Panc1 (cell line): Measurements from ENCODE around the gene CREB5. TPM values are rescaled to one million over a fixed set of nuclear protein-coding genes. Genes with fewer than 3 reads are reported as not detected.

Experiments used
- ATAC-seq: fragments of 200-7000 bp; cut with Tn5 transposase; 2 replicates; pipeline ENCODE4 v1.9.1; 2020; ENCODE audit warnings: mild to moderate bottlenecking, moderate library complexity
- BruUV-seq: library from RNA; stranded (reverse); fragments of 400-500 nt; replicated peaks from 2 replicates; lab custom pipeline; 2021; lab: Mats Ljungman, UMichigan
- CTCF ChIA-PET: fragments of 300-600 bp; sonication (Branson Sonifier 250); formaldehyde crosslinking; loops from one replicate; lab custom pipeline; 2022; ENCODE audit warnings: antibody characterized with exemption; lab: Charles Lee
- POLR2A ChIA-PET: fragments of 300-600 bp; sonication (Branson Sonifier 250); formaldehyde crosslinking; loops from one replicate; lab custom pipeline; 2022; ENCODE audit warnings: antibody characterized with exemption; lab: Charles Lee
- DNase-seq: peaks from one replicate; pipeline ENCODE4 v3.0.0-alpha.2; 2010; ENCODE audit warnings: low read depth, low spot score
- H3K27ac ChIP-seq: 2 replicates; pipeline ENCODE4 v1.5.1; 2011; ENCODE audit warnings: mild to moderate bottlenecking, low read length, inconsistent platforms
- H3K27me3 ChIP-seq: fragments of 200-500 bp; sonication (Bioruptor generic); 2 replicates; pipeline ENCODE4 v1.6.0; 2014; ENCODE audit warnings: low read length, inconsistent platforms; ENCODE audit not compliant: control insufficient read depth, insufficient read depth
- H3K36me3 ChIP-seq: fragments of 200-500 bp; sonication (Bioruptor generic); 2 replicates; pipeline ENCODE4 v1.5.1; 2014; ENCODE audit warnings: inconsistent platforms, mild to moderate bottlenecking, low read length, moderate library complexity; ENCODE audit not compliant: control insufficient read depth, insufficient read depth
- H3K4me1 ChIP-seq: 2 replicates; pipeline ENCODE4 v1.5.1; 2011; ENCODE audit warnings: inconsistent platforms, mild to moderate bottlenecking, low read length, moderate library complexity; ENCODE audit not compliant: control insufficient read depth, insufficient read depth
- H3K4me3 ChIP-seq, 2 experiments: 2 replicates each; pipeline ENCODE4 v1.5.1; 2011 to 2012; ENCODE audit warnings: low read depth in 2 of 2, low read length in 2 of 2, mild to moderate bottlenecking in 2 of 2, inconsistent platforms in 1 of 2, moderate library complexity in 1 of 2
- H3K9me3 ChIP-seq: fragments of 200-500 bp; sonication (Bioruptor generic); 2 replicates; pipeline ENCODE4 v1.5.1; 2014; ENCODE audit warnings: low read depth, mild to moderate bottlenecking, inconsistent platforms, low read length, moderate library complexity; ENCODE audit not compliant: control insufficient read depth, insufficient read depth
- POLR2AphosphoS5 ChIP-seq: IDR thresholded peaks from 2 replicates; pipeline ENCODE4 v1.6.1; 2012; ENCODE audit warnings: mild to moderate bottlenecking, low read depth, low read length, moderate library complexity
- REST ChIP-seq, 2 experiments: IDR thresholded peaks; 2 replicates each; pipeline ENCODE4 v1.6.1; 2011 to 2012; ENCODE audit warnings: low read depth in 2 of 2, control low read depth in 1 of 2, low read length in 1 of 2, mild to moderate bottlenecking in 1 of 2, moderate library complexity in 1 of 2; ENCODE audit not compliant: insufficient read depth in 1 of 2
- SIN3A ChIP-seq: IDR thresholded peaks from 2 replicates; pipeline ENCODE4 v1.6.1; 2012; ENCODE audit warnings: low read depth, mild to moderate bottlenecking, low read length, moderate library complexity, borderline replicate concordance; ENCODE audit not compliant: insufficient read depth
- TCF7L2 ChIP-seq: IDR thresholded peaks from 2 replicates; pipeline ENCODE4 v1.6.1; 2011; ENCODE audit warnings: mild to moderate bottlenecking, low read depth, low read length, inconsistent platforms
- in situ Hi-C: cut with HindIII; loops from 2 replicates; pipeline ENCODE4 v1.10.0; 2016; ENCODE audit warnings: low sequenced_read_pairs, low pct_unique_long_range_greater_than_20kb
- intact Hi-C: fragments of 100-400 bp; cut with micrococcal nuclease; formaldehyde crosslinking; loops from one replicate; pipeline ENCODE4 v1.10.0; 2022; ENCODE audit not compliant: unreplicated experiment
- total RNA-seq: library from RNA; stranded (reverse); gene quantifications from one replicate; pipeline ENCODE4 v1.2.1, GENCODE V29; 2021; ENCODE audit not compliant: unreplicated experiment
- TF ChIP-seq, protein P1 (sequence below): fragments of 450-650 bp; IDR thresholded peaks from 2 replicates; pipeline ENCODE4 v1.5.1; 2017; ENCODE audit warnings: mild to moderate bottlenecking

The CREB5 gene
- total RNA-seq, 1 experiment from 2014 or later, result 3.1 TPM

- Histone ChIP-seq H3K4me3 (no peak overlapping the region), H3K27me3 (no peaks in the 10 kb centered on the region), H3K36me3 (no peaks in the 10 kb centered on the region), H3K27ac (no peak overlapping the region), H3K4me1 (no peaks in the 10 kb centered on the region), H3K9me3 (no peaks in the 10 kb centered on the region)
- no peak for ATAC-seq
- intact Hi-C loops, result no loop called here
- DNase-seq, result no peak
- ChIA-PET CTCF (no interaction called here), POLR2A (interaction anchor here (0.6 kb wide), 2 partner anchors 24 to 104 kb away, joined by 4 to 9 read pairs; no protein-coding TSS in a partner anchor)
- no TSS peak for BruUV-seq
- TF ChIP-seq TCF7L2, result no peak
- no peak for TF ChIP-seq SIN3A
- no peak for TF ChIP-seq POLR2AphosphoS5
- TF ChIP-seq, protein P1, sequence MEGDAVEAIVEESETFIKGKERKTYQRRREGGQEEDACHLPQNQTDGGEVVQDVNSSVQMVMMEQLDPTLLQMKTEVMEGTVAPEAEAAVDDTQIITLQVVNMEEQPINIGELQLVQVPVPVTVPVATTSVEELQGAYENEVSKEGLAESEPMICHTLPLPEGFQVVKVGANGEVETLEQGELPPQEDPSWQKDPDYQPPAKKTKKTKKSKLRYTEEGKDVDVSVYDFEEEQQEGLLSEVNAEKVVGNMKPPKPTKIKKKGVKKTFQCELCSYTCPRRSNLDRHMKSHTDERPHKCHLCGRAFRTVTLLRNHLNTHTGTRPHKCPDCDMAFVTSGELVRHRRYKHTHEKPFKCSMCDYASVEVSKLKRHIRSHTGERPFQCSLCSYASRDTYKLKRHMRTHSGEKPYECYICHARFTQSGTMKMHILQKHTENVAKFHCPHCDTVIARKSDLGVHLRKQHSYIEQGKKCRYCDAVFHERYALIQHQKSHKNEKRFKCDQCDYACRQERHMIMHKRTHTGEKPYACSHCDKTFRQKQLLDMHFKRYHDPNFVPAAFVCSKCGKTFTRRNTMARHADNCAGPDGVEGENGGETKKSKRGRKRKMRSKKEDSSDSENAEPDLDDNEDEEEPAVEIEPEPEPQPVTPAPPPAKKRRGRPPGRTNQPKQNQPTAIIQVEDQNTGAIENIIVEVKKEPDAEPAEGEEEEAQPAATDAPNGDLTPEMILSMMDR, result no peak
- TF ChIP-seq REST (IDR thresholded peaks at IDR 0.05; ENCODE audit: insufficient read depth in 1 of 2, low read depth in 2 of 2, low read length in 1 of 2), result no peak
- in situ Hi-C loops, result no loop called here
These were observed 283.3 kb downstream of the CREB5 start for GRCh38 chr7:28695300-28696295.

GRCh38 chr7:28697913-28698563, 285.7 kb downstream of the CREB5 start:
- ATAC-seq (no peak), DNase-seq (no peak)
- TF ChIP-seq REST (IDR thresholded peaks at IDR 0.05; ENCODE audit: insufficient read depth in 1 of 2, low read depth in 2 of 2, low read length in 1 of 2) (no peak), TCF7L2 (no peak), SIN3A (no peak), POLR2AphosphoS5 (no peak)
- TF ChIP-seq, protein P1, result no peak
- in situ Hi-C loops (no loop called here), intact Hi-C loops (no loop called here)
- Histone ChIP-seq H3K4me1 (no peaks in the 10 kb centered on the region), H3K27ac (no peak overlapping the region), H3K9me3 (no peaks in the 10 kb centered on the region), H3K36me3 (no peaks in the 10 kb centered on the region), H3K4me3 (no peak overlapping the region), H3K27me3 (no peaks in the 10 kb centered on the region)
- POLR2A ChIA-PET, result no interaction called here
- CTCF ChIA-PET, result no interaction called here
- BruUV-seq, result no TSS peak
